LHCN-M2 (cell line): ENCODE measurements around the gene FIGN. TPM values are rescaled to one million over a fixed set of nuclear protein-coding genes. Genes with fewer than 3 reads are reported as not detected.

Experiments used
- DNase-seq: peaks from one replicate; pipeline ENCODE4 v3.0.0-alpha.2; 2012; ENCODE audit warnings: low read depth
- total RNA-seq: library from RNA; depleted of rRNA; stranded (reverse); fragments of >200 nt; gene quantifications from 2 replicates; pipeline ENCODE4 v1.2.3, GENCODE V29; 2014

Gene FIGN
- total RNA-seq, 1 experiment from 2014 or later: 5.4 TPM

DNA sequence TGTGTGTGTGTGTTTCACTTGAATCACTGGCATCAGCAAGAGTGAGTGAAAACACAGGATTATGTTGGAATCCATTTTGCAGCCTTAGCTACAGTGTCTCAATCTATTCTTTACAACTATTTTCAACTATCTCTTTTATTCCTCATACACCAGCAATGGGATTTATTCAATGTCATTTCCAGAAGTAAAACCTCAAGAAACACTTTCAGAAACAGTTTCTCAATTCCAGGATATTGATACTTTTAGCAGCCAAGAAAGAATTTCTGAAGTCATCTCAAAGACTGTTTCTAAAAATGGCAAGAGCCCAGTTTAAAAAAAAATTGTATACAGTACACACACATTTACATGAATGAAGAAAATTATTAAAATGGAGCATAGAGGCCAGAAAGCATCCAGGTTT lies 171.6 kb downstream of the FIGN start:
- no peak for DNase-seq

DNA sequence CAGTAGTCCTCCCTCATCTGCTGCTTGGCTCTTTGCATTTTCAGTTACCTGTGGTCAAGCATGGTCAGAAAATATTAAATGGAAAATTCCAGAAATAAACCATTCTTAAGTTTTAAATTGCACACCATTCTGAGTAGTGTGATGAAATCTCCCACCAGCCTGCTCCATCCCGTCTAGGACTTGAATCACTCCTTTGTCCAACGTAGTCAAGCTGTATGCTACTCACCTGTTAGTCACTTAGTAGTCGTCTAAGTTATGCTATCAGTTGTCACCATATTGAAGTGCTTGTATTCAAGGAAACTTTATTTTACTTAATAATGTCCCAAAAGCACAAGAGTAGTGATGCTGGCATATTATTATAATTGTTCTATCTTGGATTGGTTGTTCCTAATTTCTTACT lies 172.5 kb downstream of the FIGN start:
- no peak for DNase-seq

- no peak for DNase-seq
These were observed 177.4 kb downstream of the FIGN start for GRCh38 chr2:163558251-163559021.

DNA sequence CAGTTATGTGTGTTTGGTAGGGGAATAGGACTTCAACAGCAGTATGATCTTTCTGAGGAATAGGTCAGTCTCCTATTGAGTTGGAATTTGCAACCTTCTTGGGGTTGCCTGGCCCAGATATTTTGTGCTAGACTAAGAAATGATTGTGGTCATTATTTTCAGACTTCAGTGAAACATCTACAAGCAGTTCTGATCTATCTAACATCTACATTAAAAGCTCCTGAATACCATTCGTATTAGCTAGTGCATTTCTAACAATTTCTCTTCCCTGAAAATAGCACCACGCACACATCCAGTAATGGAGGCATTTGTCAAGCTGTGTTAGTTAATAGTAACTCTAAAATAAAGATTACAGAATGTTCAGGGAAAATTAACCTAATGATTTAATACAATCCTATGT lies 179.3 kb downstream of the FIGN start:
- DNase-seq: no peak

GRCh38 chr2:163554864-163555263 lies 180.9 kb downstream of the FIGN start:
- peak; percentile 34 for DNase-seq

DNA sequence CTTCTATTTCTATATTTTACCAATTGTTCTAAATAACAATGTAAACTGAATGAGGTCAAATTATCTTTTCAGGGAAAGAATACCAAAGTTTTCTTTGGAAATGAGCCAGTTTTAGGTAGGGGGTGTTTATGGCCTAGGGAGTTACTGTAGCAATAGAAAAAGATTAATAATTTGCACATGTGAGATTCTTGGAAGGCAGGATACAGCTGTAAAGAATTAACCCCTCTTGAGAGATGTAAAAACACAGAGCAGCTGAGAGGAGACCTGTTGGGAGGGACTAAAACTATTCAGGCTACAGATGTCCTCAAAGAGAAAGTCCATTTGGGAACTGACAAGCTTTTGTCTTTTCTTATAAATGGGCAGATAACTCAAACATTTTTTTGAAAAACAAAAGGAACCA lies 182.2 kb downstream of the FIGN start:
- peak; percentile 47 for DNase-seq

- no peak for DNase-seq
These were observed 183.1 kb downstream of the FIGN start for GRCh38 chr2:163552758-163553157.

DNA sequence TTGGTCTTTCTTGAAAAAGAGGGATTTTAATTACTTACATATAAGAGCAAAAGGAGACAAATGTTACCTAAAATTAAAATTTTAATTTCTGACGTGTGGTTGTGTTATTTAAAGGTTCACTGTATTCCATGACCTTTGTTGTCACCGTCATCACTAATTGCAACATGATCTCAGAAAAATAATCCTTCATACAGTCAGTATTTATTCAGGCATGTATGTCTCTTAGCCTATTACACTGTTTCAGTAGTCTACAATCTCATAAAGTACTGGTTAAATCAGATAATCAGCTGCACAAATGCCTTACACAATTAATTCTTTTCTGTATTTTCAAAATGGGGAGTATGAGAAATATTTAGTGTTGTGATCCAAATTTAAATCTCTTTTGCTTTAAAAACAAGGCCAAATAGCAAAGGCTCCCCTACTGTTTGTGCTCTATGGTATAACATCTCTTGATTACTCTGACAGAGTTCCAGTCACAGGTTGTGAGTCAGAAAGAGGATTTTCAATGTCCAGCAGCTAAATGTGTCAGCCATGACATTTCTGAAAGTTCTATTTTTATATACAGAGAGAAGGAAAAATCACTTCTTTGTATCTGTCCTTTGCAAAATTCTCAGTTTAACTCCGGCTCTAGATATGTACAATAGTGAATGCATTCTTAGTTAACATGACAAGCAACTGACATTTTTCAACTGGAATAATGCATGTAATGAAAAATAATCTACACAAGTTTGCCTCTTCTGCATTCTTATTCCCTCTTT lies 184.0 kb downstream of the FIGN start:
- peak; percentile 77 for DNase-seq

- no peak for DNase-seq
These were observed 186.8 kb downstream of the FIGN start for GRCh38 chr2:163548970-163549369.
